Right lung (tissue), 5 donors: ENCODE measurements around the gene GTPBP3. TPM values are rescaled to one million over a fixed set of nuclear protein-coding genes. Genes with fewer than 3 reads are reported as not detected.
A peak's percentile ranks its signal among the peaks of the same experiment; 100 is the strongest.

Experiments used
- DNase-seq, 2 donors: peaks; one replicate each; pipeline ENCODE4 v3.0.0-alpha.2; 2013
- polyA plus RNA-seq, 5 donors: library from polyadenylated mRNA; unstranded; fragments of 120-200 nt; gene quantifications; one replicate each; pipeline versions ENCODE4 v1.2.1 to v1.2.3, GENCODE V29; 2013; ENCODE audit warnings: inconsistent platforms in 1 of 5, low replicate concordance in 1 of 5; ENCODE audit not compliant: insufficient read length in 5 of 5, insufficient read depth in 1 of 5

The GTPBP3 gene
- polyA plus RNA-seq, 5 donors, result 18.1 to 29.1 (median 23.0) TPM

GRCh38 chr19:17307876-17308377 is 29.4 kb upstream of the GTPBP3 start:
- DNase-seq, result no peak

- DNase-seq, result peak; percentile 98 to 99
Observed at GRCh38 chr19:17309198-17309964, 28.0 kb upstream of the GTPBP3 start, which contains the start of gene DDA1. Gene DDA1 (plus strand): TSS chr19:17309563. CDS start chr19:17309655, 92 bp downstream.

GRCh38 chr19:17309965-17310461 is 27.3 kb upstream of the GTPBP3 start:
- no peak for DNase-seq

- DNase-seq, result no peak
Observed at GRCh38 chr19:17311455-17312188, 25.7 kb upstream of the GTPBP3 start.

- DNase-seq, result no peak
Observed at GRCh38 chr19:17312189-17313113, 24.9 kb upstream of the GTPBP3 start.

- DNase-seq, result no peak
Observed at GRCh38 chr19:17314007-17314593, 23.3 kb upstream of the GTPBP3 start.

GRCh38 chr19:17318966-17319365 is 18.4 kb upstream of the GTPBP3 start:
- DNase-seq, result no peak

- DNase-seq, result no peak
Observed at GRCh38 chr19:17319473-17320238, 17.7 kb upstream of the GTPBP3 start.

- DNase-seq, result no peak
Observed at GRCh38 chr19:17320435-17320834, 16.9 kb upstream of the GTPBP3 start.

GRCh38 chr19:17321655-17322489 is 15.5 kb upstream of the GTPBP3 start:
- DNase-seq, result no peak

- DNase-seq, result no peak
Observed at GRCh38 chr19:17322854-17323253, 14.5 kb upstream of the GTPBP3 start.

- DNase-seq, result no peak
Observed at GRCh38 chr19:17323300-17323963, 13.9 kb upstream of the GTPBP3 start.

- DNase-seq, result no peak
Observed at GRCh38 chr19:17323964-17324332, 13.4 kb upstream of the GTPBP3 start.

GRCh38 chr19:17324357-17325114 is 12.8 kb upstream of the GTPBP3 start:
- DNase-seq, result no peak

- DNase-seq, result no peak
Observed at GRCh38 chr19:17325133-17325532, 12.2 kb upstream of the GTPBP3 start.

GRCh38 chr19:17325881-17326594 is 11.3 kb upstream of the GTPBP3 start:
- no peak for DNase-seq

GRCh38 chr19:17326595-17326966 is 10.8 kb upstream of the GTPBP3 start:
- DNase-seq, result no peak
